Lower leg skin (tissue), 3 donors: Measurements from ENCODE around the gene ABCD2.

Source experiments
- POLR2A ChIP-seq, 2 donors: fragments of 450-650 bp; IDR thresholded peaks; one replicate each; pipeline ENCODE4 v1.6.1; 2016 to 2017; ENCODE audit warnings: antibody characterized with exemption in 2 of 2, mild to moderate bottlenecking in 1 of 2, moderate library complexity in 1 of 2
- TF ChIP-seq, protein P1 (sequence below), 3 donors: fragments of 450-650 bp; IDR thresholded peaks; one replicate each; pipeline ENCODE4 v1.5.1; 2016; ENCODE audit warnings: antibody characterized with exemption in 3 of 3, mild to moderate bottlenecking in 3 of 3, moderate library complexity in 2 of 3

DNA sequence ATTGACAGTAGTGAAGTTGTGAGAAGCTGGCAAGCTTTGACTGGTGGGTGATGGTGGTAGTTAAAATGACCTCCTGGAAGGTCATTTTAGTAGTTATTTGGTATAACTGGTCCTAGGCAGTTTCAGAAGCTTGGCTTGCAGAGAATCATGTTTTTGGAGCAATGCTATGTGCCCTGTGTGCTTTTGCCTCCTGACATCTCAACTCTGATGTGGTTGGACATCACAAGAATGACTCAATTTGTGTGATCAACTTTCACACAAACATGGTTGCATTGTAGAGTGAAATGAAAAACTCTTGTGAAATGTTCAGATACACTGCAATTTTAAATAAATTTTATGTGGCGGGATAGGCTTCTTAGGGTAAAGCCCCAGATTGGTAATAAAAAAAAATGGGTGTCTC, 8.3 kb upstream of the ABCD2 start:
- TF ChIP-seq, protein P1, sequence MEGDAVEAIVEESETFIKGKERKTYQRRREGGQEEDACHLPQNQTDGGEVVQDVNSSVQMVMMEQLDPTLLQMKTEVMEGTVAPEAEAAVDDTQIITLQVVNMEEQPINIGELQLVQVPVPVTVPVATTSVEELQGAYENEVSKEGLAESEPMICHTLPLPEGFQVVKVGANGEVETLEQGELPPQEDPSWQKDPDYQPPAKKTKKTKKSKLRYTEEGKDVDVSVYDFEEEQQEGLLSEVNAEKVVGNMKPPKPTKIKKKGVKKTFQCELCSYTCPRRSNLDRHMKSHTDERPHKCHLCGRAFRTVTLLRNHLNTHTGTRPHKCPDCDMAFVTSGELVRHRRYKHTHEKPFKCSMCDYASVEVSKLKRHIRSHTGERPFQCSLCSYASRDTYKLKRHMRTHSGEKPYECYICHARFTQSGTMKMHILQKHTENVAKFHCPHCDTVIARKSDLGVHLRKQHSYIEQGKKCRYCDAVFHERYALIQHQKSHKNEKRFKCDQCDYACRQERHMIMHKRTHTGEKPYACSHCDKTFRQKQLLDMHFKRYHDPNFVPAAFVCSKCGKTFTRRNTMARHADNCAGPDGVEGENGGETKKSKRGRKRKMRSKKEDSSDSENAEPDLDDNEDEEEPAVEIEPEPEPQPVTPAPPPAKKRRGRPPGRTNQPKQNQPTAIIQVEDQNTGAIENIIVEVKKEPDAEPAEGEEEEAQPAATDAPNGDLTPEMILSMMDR (IDR thresholded peaks at IDR 0.05), result no peak
- TF ChIP-seq POLR2A (IDR thresholded peaks at IDR 0.05), result no peak
